RWPE2 (cell line): Measurements from ENCODE around the gene PTPRK.

Experiments used
- ATAC-seq: fragments of 200-7000 bp; cut with Tn5 transposase; 3 replicates; pipeline ENCODE4 v1.9.1; 2021; ENCODE audit warnings: low read depth
- DNase-seq: peaks from one replicate; pipeline ENCODE4 v3.0.0-alpha.2; 2020; ENCODE audit warnings: low spot score
- H3K27ac ChIP-seq: fragments of 450-650 bp; 2 replicates; pipeline ENCODE4 v1.5.1; 2017; ENCODE audit warnings: mild to moderate bottlenecking; ENCODE audit not compliant: poor library complexity, severe bottlenecking
- H3K27me3 ChIP-seq: fragments of 250-450 bp; sonication (Bioruptor Pico); 2 replicates; pipeline ENCODE4 v1.5.1; 2021; ENCODE audit warnings: mild to moderate bottlenecking, moderate library complexity; ENCODE audit not compliant: insufficient read depth, poor library complexity, severe bottlenecking
- H3K36me3 ChIP-seq: fragments of 250-450 bp; sonication (Bioruptor Pico); 2 replicates; pipeline ENCODE4 v1.5.1; 2020; ENCODE audit warnings: low read depth, mild to moderate bottlenecking, moderate library complexity
- H3K4me1 ChIP-seq: fragments of 250-450 bp; sonication (Bioruptor Pico); 2 replicates; pipeline ENCODE4 v1.5.1; 2021; ENCODE audit warnings: mild to moderate bottlenecking, moderate library complexity; ENCODE audit not compliant: insufficient read depth, poor library complexity, severe bottlenecking
- H3K4me3 ChIP-seq: fragments of 250-450 bp; sonication (Bioruptor Pico); 2 replicates; pipeline ENCODE4 v1.5.1; 2021; ENCODE audit warnings: mild to moderate bottlenecking, moderate library complexity; ENCODE audit not compliant: severe bottlenecking
- H3K9me3 ChIP-seq: fragments of 250-450 bp; sonication (Bioruptor Pico); 2 replicates; pipeline ENCODE4 v1.5.1; 2021; ENCODE audit warnings: mild to moderate bottlenecking, moderate library complexity; ENCODE audit not compliant: severe bottlenecking
- TF ChIP-seq, protein P1 (sequence below): fragments of 450-650 bp; IDR thresholded peaks from one replicate; pipeline ENCODE4 v1.5.1; 2017; ENCODE audit warnings: mild to moderate bottlenecking, moderate library complexity; ENCODE audit not compliant: poor library complexity, severe bottlenecking

Gene PTPRK

DNA sequence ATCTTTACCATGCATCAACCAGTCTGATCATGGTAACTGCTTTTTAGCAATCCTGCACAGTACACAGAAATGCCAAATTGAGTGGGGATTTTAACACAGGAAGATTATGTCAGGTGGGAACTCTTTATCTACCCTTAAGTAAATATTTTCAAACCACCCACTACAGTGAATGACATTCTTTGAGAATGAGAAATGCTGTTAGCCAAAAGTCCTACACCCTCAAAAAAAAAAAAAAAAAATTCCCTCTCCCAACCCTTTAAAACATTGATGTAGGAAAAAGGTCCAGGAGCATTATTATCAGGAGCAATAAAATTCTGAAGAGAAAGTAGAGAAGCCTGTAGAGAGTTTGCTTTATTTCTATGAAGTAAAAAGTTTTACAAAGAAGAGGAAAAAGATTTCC is 312.3 kb downstream of the PTPRK start:
- DNase-seq (no peak), ATAC-seq (peak; percentile 54)
- Histone ChIP-seq H3K4me3 (no peak overlapping the region), H3K36me3 (0 out of 2 replicates have a peak, but pooled peaks cover 6% of the 10 kb centered on the region), H3K9me3 (no peaks in the 10 kb centered on the region), H3K27me3 (no peaks in the 10 kb centered on the region), H3K27ac (peak overlapping the region; percentile 51), H3K4me1 (peaks cover 22% of the 10 kb centered on the region)
- TF ChIP-seq, protein P1, sequence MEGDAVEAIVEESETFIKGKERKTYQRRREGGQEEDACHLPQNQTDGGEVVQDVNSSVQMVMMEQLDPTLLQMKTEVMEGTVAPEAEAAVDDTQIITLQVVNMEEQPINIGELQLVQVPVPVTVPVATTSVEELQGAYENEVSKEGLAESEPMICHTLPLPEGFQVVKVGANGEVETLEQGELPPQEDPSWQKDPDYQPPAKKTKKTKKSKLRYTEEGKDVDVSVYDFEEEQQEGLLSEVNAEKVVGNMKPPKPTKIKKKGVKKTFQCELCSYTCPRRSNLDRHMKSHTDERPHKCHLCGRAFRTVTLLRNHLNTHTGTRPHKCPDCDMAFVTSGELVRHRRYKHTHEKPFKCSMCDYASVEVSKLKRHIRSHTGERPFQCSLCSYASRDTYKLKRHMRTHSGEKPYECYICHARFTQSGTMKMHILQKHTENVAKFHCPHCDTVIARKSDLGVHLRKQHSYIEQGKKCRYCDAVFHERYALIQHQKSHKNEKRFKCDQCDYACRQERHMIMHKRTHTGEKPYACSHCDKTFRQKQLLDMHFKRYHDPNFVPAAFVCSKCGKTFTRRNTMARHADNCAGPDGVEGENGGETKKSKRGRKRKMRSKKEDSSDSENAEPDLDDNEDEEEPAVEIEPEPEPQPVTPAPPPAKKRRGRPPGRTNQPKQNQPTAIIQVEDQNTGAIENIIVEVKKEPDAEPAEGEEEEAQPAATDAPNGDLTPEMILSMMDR: no peak

DNA sequence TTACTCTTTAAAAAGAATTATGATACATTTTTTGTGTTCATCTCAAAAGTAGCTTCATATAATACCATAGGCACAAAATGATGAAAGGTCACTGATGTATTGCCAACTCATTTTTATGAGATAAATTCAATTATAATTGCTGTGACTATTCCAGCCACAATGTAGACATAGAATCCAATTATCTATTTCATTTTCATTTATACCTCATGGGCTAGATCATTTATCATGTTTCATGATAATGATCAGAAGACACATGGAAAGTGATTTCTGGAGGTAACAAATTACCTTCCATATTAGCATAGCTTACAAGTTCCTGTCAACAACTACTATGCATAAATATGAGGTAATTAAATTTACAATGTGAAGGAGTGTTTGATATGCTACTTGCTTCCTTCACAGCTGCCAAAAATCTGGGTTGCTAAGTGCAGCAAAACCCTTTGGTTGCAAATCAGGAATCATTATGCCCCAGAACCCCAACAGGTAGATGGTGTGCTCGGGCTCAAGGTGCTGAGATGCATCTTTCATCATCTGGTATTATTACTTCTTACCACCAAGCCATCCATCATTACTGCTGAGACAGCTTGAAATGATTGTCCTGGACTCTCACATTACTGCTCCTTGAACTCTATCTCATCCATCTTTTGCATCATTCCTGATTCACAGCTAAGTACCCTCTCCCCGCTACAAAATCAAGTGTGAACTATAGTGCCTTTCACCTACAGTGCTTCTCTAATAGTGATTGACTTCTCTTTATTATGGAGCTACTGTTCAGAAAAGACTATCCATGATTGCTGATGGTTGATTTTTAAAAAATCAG is 313.6 kb downstream of the PTPRK start:
- Histone ChIP-seq H3K36me3 (no peaks in the 10 kb centered on the region), H3K4me1 (peaks cover 22% of the 10 kb centered on the region), H3K27ac (no peak overlapping the region), H3K27me3 (no peaks in the 10 kb centered on the region), H3K9me3 (no peaks in the 10 kb centered on the region), H3K4me3 (no peak overlapping the region)
- ATAC-seq (no peak), DNase-seq (no peak)
- TF ChIP-seq, protein P1: no peak

DNA sequence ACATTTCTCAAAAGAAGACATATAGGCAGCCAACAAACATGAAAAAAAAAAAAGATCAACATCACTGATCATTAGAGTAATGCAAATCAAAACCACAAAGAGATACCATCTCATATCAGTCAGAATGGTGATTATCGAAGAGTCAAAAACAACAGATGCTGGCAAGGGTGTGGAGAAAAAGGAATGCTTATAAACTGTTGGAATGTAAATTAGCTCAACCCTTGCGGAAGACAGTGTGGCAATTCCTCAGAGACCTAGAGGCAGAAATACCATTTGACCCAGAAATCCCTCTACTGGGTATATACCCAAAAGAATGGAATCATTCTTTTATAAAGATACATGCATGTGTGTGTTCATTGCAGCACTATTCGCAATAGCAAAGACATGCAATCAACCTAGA is 315.8 kb downstream of the PTPRK start:
- Histone ChIP-seq H3K27ac (no peak overlapping the region), H3K9me3 (no peaks in the 10 kb centered on the region), H3K4me3 (no peak overlapping the region), H3K36me3 (no peaks in the 10 kb centered on the region), H3K27me3 (no peaks in the 10 kb centered on the region), H3K4me1 (peaks cover 19% of the 10 kb centered on the region)
- TF ChIP-seq, protein P1: no peak
- ATAC-seq (peak; percentile 45; the same call in 1 of the 3 replicates), DNase-seq (no peak)

DNA sequence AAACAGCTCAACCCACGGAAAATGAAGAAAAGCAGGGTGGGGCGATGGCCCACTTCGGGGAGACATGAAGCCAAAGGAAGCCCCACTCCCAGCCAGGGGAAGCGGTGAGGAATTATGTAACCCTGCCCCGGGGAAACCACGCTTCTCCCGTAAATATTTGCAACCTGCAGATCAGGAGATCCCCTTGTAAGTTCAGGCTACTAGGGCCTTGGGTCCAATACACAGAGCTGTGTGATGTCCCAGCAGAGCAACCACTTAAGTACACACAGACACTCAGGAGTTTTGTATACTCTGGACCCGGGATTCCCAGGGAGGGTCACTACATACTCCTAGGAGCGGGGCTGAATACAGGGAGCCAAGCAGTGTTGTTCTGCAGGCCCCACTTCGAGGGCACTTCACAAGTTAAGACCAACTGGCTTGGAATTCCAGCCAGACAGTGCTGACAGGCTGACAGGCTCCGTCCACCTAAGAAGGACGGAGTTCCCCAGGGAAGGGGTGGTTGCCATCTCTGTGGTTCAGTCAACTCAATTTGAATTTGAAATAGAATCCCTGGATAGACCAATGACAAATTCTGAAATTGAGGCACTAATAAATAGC is 318.1 kb downstream of the PTPRK start:
- TF ChIP-seq, protein P1: no peak
- H3K4me1 ChIP-seq: no peaks in the 10 kb centered on the region
- no peaks in the 10 kb centered on the region for H3K36me3 ChIP-seq

DNA sequence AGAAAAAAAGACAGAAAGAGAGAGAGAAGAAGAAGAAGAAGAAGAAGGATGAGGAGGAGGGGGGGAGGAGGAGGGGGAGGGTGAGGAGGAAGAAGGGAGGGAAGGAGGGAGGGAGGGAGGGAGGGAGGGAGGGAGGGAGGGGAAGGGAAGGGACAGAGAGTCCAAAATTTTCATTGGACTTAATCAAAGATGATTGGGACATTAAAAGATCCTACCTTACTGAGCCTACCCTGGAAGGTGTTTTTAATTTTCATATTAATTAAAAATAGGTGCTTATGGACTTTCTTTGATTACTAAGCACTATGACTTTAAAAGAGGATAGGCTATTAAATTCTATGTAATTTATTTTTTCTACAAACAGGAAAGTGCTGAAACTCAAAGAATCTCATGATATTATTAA is 319.6 kb downstream of the PTPRK start:
- Histone ChIP-seq H3K27ac (no peak overlapping the region), H3K36me3 (no peaks in the 10 kb centered on the region), H3K27me3 (no peaks in the 10 kb centered on the region), H3K4me1 (peaks cover under 1% of the 10 kb centered on the region), H3K9me3 (no peaks in the 10 kb centered on the region), H3K4me3 (no peak overlapping the region)
- TF ChIP-seq, protein P1: no peak
- ATAC-seq: no peak
- DNase-seq: no peak

More for the DNA sequence above, 318.1 kb downstream of the PTPRK start:
- DNase-seq (peak; percentile 30), ATAC-seq (no peak)
- H3K27ac ChIP-seq: no peak overlapping the region
- H3K9me3 ChIP-seq: no peaks in the 10 kb centered on the region
- H3K27me3 ChIP-seq: no peaks in the 10 kb centered on the region
- H3K4me3 ChIP-seq: no peak overlapping the region
